ENCODE results near the gene DEUP1.

DEUP1 gene

DNA sequence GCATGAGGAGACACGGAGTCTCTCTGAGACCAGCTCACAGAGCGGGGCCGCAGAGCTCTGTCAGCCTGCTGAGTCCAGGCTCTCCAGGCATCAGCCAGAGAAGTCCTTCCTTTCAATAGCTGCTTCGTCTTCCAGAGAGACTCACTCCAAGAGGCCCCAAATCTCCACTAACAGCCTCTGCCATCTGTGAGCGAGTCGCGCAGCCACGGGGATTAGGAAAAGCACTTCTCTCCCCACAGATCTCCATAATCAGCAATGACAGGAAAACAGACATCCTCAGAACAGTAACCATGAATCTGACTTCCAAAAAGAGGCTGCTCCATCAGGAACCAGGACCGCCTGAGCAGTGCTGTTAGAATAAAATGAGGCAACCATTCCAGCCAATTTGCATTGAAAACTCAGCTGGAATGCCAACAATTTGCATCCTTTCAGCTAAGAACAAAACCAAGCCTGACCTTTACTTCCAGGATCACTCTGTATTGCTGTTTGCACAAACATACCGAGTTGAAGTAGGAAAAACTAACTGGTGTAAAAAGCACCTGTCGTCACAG lies 147.2 kb downstream of the DEUP1 start:
- no peak for DNase-seq (ENCODE audit: low read depth, low spot score)

GRCh38 chr11:93478841-93479240 lies 148.3 kb downstream of the DEUP1 start:
- DNase-seq (ENCODE audit: low read depth, low spot score) = no peak

DNA sequence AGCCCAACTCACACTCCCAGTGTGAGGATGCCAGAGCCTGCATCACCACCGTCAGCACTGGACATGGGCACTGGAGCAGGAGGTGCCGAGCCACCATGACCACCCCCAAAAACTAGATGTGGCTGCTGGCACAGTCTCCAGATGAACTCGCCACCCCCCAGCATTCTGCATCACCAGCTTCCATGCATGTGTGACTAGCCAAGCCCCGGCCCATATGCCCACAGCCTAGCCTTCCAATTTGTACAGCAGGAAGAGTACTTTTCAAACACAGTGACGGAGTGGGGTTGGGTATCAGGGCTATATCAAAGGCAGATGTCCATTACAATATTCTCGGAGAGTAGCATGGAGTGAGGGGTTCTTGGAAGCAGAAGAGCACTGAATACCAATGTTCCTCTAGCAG lies 149.7 kb downstream of the DEUP1 start:
- DNase-seq (ENCODE audit: low read depth, low spot score) = no peak

GRCh38 chr11:93480756-93481155 lies 150.2 kb downstream of the DEUP1 start:
- no peak for DNase-seq (ENCODE audit: low read depth, low spot score)

DNA sequence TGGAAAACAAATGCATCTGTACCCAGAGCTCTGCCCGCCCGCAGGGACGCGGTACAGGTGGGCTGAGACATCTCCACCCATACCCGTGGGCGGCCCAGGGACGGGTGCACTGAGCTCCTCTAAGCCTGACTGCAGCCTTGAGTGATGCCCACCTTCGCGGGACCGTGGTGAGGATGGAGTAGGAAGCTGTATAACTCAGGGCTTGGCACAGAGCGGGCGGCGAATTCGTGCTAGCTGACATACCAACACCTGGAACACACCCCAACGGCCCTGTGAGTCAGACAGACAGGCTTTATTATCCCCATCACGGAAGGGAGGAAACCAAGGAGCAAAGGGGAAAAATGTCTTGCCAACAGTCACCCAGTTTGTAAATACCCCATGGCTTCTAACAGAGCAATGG lies 150.7 kb downstream of the DEUP1 start:
- DNase-seq (ENCODE audit: low read depth, low spot score) = no peak

DNA sequence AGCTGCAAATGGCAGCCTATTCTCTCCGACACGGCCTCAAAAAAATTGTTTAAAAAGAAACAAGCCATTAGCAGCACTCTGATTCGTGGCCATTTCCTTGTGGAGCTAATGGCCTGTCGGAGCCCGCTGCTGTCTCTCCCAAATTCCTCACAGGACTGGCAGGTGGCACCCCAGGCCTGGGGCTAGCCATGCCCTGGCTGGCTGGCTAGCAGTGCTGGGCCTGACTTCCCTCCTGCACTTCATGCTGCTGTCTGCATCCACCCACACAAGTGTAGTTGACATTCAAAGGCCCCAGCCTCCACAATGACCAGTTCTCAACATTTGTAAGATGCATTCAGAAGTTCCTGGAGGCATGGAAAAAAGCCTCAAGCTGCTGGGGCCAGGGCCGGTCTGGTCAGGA lies 151.2 kb downstream of the DEUP1 start:
- no peak for DNase-seq (ENCODE audit: low read depth, low spot score)

- no peak for DNase-seq (ENCODE audit: low read depth, low spot score)
Observed at GRCh38 chr11:93482556-93482955, 152.0 kb downstream of the DEUP1 start.

DNA sequence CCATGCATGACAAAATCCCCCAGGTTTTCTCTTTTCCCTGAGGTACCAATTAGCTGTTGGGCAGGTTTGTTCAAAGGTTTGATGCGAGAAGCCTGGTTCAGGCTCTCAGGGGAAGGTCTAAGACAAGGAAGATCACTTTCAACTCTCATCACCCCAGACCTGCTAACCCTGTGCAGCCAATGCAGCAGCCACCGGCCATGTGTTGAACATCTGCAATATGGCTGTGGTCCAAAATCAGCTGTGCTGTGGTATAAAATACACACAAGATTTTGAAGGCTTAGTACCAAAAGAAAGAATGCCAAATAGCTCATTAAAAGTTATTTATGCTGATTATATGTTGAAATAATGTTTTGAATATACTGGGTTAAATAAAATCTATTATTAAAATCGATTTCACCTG lies 154.2 kb downstream of the DEUP1 start:
- peak; percentile 33 for DNase-seq (ENCODE audit: low read depth, low spot score)

GRCh38 chr11:93485983-93486382 lies 155.4 kb downstream of the DEUP1 start:
- no peak for DNase-seq (ENCODE audit: low read depth, low spot score)

- DNase-seq (ENCODE audit: low read depth, low spot score) = no peak
Observed at GRCh38 chr11:93487032-93487483, 156.5 kb downstream of the DEUP1 start.

All from smooth muscle cell of the brain vasculature (primary cell).